Prostate gland (tissue), 2 donors: ENCODE results near the gene MDC1.
A peak's percentile ranks its signal among the peaks of the same experiment; 100 is the strongest.

Experiments used
- CTCF ChIP-seq, 4 experiments: fragments of 200-600 bp in 2 of 4; fragments of 450-650 bp in 2 of 4; sonication (generic) in 2 of 4; IDR thresholded peaks; 1 replicate in 3 of 4; 2 replicates in 1 of 4; pipeline ENCODE4 v1.5.1; 2016 to 2019; ENCODE audit warnings: antibody characterized with exemption in 4 of 4, mild to moderate bottlenecking in 2 of 4, moderate library complexity in 2 of 4
- POLR2A ChIP-seq: fragments of 450-650 bp; IDR thresholded peaks from one replicate; pipeline ENCODE4 v1.6.1; 2016; ENCODE audit warnings: antibody characterized with exemption, mild to moderate bottlenecking
- POLR2AphosphoS5 ChIP-seq: sonication (generic); formaldehyde crosslinking; IDR thresholded peaks from one replicate; pipeline ENCODE4 v1.6.1; 2017; ENCODE audit warnings: antibody characterized with exemption

GRCh38 chr6:30682143-30683117 lies 34.7 kb downstream of the MDC1 start:
- TF ChIP-seq CTCF (IDR thresholded peaks at IDR 0.05) (no peak), POLR2A (no peak), POLR2AphosphoS5 (peak; percentile 24)
